ENCODE data around the gene QPCTL. TPM values are rescaled to one million over a fixed set of nuclear protein-coding genes. Genes with fewer than 3 reads are reported as not detected.

Gene QPCTL
- total and polyA plus RNA-seq, 4 donors = 6.3 to 13.3 (median 9.4) TPM

DNA sequence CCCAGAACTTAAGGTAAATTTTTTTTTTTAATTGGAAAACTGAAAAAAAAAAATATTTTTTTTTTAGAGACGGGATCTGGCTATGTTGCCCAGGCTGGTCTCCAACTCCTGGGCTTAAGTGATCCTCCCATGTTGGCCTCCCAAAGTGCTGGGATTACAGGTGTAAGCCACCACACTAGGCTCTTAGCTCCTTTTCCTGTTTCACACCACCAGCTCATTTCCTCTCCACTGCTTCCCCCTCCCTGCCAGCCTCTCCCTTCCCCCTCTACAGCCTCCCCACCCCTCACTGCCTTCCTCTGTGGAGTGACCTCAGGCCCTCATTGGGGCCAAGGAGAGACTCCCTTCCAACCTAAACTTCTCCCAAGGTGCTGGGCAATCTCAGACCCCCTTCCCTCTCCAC lies 28.7 kb upstream of the QPCTL start:
- H3K4me1 ChIP-seq (ENCODE audit: control insufficient read depth in 5 of 5, insufficient read depth in 5 of 5, low read length in 5 of 5) = peaks cover 0 to 7% (median 3%) of the 10 kb centered on the region in 5 donors
- no peaks in the 10 kb centered on the region for H3K9me3 ChIP-seq (ENCODE audit: control insufficient read depth in 4 of 4, insufficient read depth in 3 of 4, low read length in 3 of 4)
- TF ChIP-seq, protein P1, sequence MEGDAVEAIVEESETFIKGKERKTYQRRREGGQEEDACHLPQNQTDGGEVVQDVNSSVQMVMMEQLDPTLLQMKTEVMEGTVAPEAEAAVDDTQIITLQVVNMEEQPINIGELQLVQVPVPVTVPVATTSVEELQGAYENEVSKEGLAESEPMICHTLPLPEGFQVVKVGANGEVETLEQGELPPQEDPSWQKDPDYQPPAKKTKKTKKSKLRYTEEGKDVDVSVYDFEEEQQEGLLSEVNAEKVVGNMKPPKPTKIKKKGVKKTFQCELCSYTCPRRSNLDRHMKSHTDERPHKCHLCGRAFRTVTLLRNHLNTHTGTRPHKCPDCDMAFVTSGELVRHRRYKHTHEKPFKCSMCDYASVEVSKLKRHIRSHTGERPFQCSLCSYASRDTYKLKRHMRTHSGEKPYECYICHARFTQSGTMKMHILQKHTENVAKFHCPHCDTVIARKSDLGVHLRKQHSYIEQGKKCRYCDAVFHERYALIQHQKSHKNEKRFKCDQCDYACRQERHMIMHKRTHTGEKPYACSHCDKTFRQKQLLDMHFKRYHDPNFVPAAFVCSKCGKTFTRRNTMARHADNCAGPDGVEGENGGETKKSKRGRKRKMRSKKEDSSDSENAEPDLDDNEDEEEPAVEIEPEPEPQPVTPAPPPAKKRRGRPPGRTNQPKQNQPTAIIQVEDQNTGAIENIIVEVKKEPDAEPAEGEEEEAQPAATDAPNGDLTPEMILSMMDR (IDR thresholded peaks at IDR 0.05; ENCODE audit: control extremely low read depth, extremely low read depth) = no peak
- 91 to 93% methylated on average over 1 of the region's 1 CpG for WGBS, 2 donors
- DNase-seq = no peak
- H3K27me3 ChIP-seq (ENCODE audit: control insufficient read depth in 3 of 3, insufficient read depth in 3 of 3, low read length in 2 of 3) = peaks cover 0 to 16% (median 12%) of the 10 kb centered on the region in 3 donors
- H3K4me3 ChIP-seq = no peak overlapping the region
- no peaks in the 10 kb centered on the region for H3K36me3 ChIP-seq (ENCODE audit: control insufficient read depth in 4 of 4, insufficient read depth in 4 of 4, low read length in 4 of 4)
- no peak for ATAC-seq (ENCODE audit: insufficient read depth, low FRiP score)
- H3K9ac ChIP-seq (ENCODE audit: insufficient read depth in 1 of 2, low read length in 2 of 2) = no peak overlapping the region
- no peak overlapping the region for H3K27ac ChIP-seq (ENCODE audit: low read depth in 1 of 2, low read length in 1 of 2)

DNA sequence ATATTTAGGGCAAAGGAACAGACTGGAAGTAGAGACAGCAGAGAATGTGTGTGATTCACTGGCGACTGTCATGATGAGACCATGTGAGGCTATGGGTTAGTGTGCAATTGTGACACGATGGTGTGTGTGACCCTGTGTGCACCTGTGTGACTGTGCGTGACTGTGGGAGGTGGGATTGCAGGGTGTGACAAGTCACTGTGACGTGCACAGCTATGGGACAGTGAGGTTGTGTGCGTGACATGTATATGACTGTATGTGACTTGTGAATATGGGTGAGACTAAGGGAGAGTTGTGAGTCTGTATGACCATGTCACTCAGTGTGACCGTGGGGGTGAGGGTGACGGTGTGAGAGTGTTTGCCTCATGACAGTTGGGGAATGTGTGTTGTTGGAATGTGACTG lies 27.9 kb upstream of the QPCTL start:
- 82% methylated on average over 7 of the region's 7 CpGs for WGBS, 2 donors
- Histone ChIP-seq H3K27me3 (ENCODE audit: control insufficient read depth in 3 of 3, insufficient read depth in 3 of 3, low read length in 2 of 3) (peaks cover 0 to 18% (median 16%) of the 10 kb centered on the region in 3 donors), H3K36me3 (ENCODE audit: control insufficient read depth in 4 of 4, insufficient read depth in 4 of 4, low read length in 4 of 4) (no peaks in the 10 kb centered on the region), H3K4me1 (ENCODE audit: control insufficient read depth in 5 of 5, insufficient read depth in 5 of 5, low read length in 5 of 5) (peaks cover 0 to 10% (median 3%) of the 10 kb centered on the region in 5 donors), H3K4me3 (no peak overlapping the region), H3K9ac (ENCODE audit: insufficient read depth in 1 of 2, low read length in 2 of 2) (no peak overlapping the region), H3K9me3 (ENCODE audit: control insufficient read depth in 4 of 4, insufficient read depth in 3 of 4, low read length in 3 of 4) (no peaks in the 10 kb centered on the region), H3K27ac (ENCODE audit: low read depth in 1 of 2, low read length in 1 of 2) (no peak overlapping the region)
- TF ChIP-seq, protein P1 (IDR thresholded peaks at IDR 0.05; ENCODE audit: control extremely low read depth, extremely low read depth) = no peak
- ATAC-seq (ENCODE audit: insufficient read depth, low FRiP score) = no peak
- DNase-seq = no peak

DNA sequence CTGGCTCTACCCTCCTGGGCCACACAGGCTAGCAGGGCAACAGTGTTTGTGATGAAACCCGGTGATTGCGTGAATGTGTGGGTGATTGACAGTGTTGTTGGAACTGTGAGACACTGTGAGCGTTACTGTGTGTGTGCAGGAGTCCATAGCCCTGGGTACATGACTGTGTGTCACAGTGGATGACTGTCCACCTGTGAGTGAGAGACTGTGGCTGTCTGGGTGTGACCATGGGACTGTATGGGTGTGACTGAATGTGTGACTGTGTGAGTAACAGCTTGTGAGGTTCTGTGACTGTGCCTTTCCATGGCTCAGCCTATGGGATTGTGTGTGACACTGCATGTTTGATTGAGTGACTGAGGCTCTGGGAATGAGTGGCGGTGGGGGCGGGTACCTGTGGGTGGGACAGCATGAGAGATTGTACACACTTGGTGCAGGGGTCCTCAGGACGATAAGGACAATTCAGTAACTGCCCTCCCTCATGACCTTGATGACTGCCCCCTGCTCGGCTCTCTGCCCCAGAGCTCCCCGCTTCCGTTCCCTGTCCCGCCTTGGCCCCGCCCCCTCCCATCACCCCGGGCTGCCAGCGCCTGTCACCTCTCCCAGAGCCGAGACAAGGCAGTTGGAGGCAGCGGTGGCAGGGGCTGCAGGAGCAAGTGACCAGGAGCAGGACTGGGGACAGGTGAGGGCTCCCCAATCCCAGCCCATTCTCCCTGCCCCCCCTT lies 24.7 kb upstream of the QPCTL start, which contains the start of gene GIPR:
Gene GIPR (plus strand): TSS at position 602 of the 722 bp plus-strand sequence. CDS start 1,300 bp downstream, outside the sequence.
- ATAC-seq (ENCODE audit: insufficient read depth, low FRiP score) = peak; percentile 32

More for the DNA sequence above, 24.7 kb upstream of the QPCTL start, which contains the start of gene GIPR:
- Histone ChIP-seq H3K9ac (ENCODE audit: insufficient read depth in 1 of 2, low read length in 2 of 2) (no peak within 1 kb of the TSS), H3K27me3 (ENCODE audit: control insufficient read depth in 3 of 3, insufficient read depth in 3 of 3, low read length in 2 of 3) (peaks cover 3 to 33% (median 28%) of the 10 kb centered on the region in 3 donors), H3K9me3 (ENCODE audit: control insufficient read depth in 4 of 4, insufficient read depth in 3 of 4, low read length in 3 of 4) (no peaks in the 10 kb centered on the region), H3K4me3 (no peak within 1 kb of the TSS), H3K4me1 (ENCODE audit: control insufficient read depth in 5 of 5, insufficient read depth in 5 of 5, low read length in 5 of 5) (peaks cover 0 to 16% (median 3%) of the 10 kb centered on the region in 5 donors), H3K27ac (ENCODE audit: low read depth in 1 of 2, low read length in 1 of 2) (peak within 1 kb of the TSS in 1 of 2 donors; percentile 51), H3K36me3 (ENCODE audit: control insufficient read depth in 4 of 4, insufficient read depth in 4 of 4, low read length in 4 of 4) (no peaks in the 10 kb centered on the region)
- TF ChIP-seq, protein P1 (IDR thresholded peaks at IDR 0.05; ENCODE audit: control extremely low read depth, extremely low read depth) = no peak
- WGBS, 2 donors = 7 to 8% methylated on average over 15 of the region's 15 CpGs
- peak; percentile 12 to 54 (median 20) for DNase-seq

Data from lung (tissue), 12 donors.